Gastroesophageal sphincter (tissue), 4 donors: ENCODE measurements around the gene ZNF599. TPM values are rescaled to one million over a fixed set of nuclear protein-coding genes. Genes with fewer than 3 reads are reported as not detected.

Experiments used
- ATAC-seq: fragments of 150-250 bp; one replicate; pipeline ENCODE4 v1.9.1; 2016; ENCODE audit warnings: mild to moderate bottlenecking, moderate library complexity
- H3K27ac ChIP-seq, 4 donors: fragments of 200-600 bp; sonication (generic) in 3 of 4; 1 replicate in 3 of 4; 2 replicates in 1 of 4; pipeline ENCODE4 v1.5.1; 2016 to 2019
- H3K27me3 ChIP-seq: fragments of 200-600 bp; sonication (generic); one replicate; pipeline ENCODE4 v1.5.1; 2019
- H3K36me3 ChIP-seq, 2 donors: fragments of 200-600 bp; sonication (generic); one replicate each; pipeline ENCODE4 v1.5.1; 2019; ENCODE audit warnings: control low read depth in 1 of 2
- H3K4me1 ChIP-seq, 3 donors: fragments of 200-600 bp; sonication (generic); 1 replicate in 2 of 3; 2 replicates in 1 of 3; pipeline ENCODE4 v1.5.1; 2016 to 2019; ENCODE audit warnings: control low read depth in 2 of 3
- H3K4me3 ChIP-seq, 2 donors: fragments of 200-600 bp; sonication (generic); one replicate each; pipeline ENCODE4 v1.5.1; 2019; ENCODE audit warnings: mild to moderate bottlenecking in 1 of 2, moderate library complexity in 1 of 2
- H3K9me3 ChIP-seq, 3 donors: fragments of 200-600 bp; sonication (generic); one replicate each; pipeline ENCODE4 v1.5.1; 2017 to 2019; ENCODE audit warnings: control low read depth in 2 of 3
- EP300 ChIP-seq: sonication (generic); formaldehyde crosslinking; IDR thresholded peaks from one replicate; pipeline ENCODE4 v1.6.1; 2017; ENCODE audit warnings: antibody characterized with exemption, mild to moderate bottlenecking
- POLR2A ChIP-seq, 2 donors: fragments of 450-650 bp; IDR thresholded peaks; one replicate each; pipeline ENCODE4 v1.6.1; 2017; ENCODE audit warnings: antibody characterized with exemption in 2 of 2, mild to moderate bottlenecking in 2 of 2, moderate library complexity in 1 of 2
- POLR2AphosphoS5 ChIP-seq: sonication (generic); formaldehyde crosslinking; IDR thresholded peaks from one replicate; pipeline ENCODE4 v1.6.1; 2017; ENCODE audit warnings: antibody characterized with exemption
- WGBS, 2 donors: methylation state at CpG; one replicate each; pipeline ENCODE4 v1.1.5; 2018; ENCODE audit warnings: low coverage in 1 of 2; 5-methylcytosine and 5-hydroxymethylcytosine counted together
- total RNA-seq, 4 donors: library from RNA; depleted of rRNA; stranded (reverse); fragments of >200 nt; gene quantifications; one replicate each; pipeline ENCODE4 v1.1.0, GENCODE V29; 2016
- TF ChIP-seq, protein P1 (sequence below), 4 experiments: fragments of 200-600 bp in 2 of 4; fragments of 450-650 bp in 2 of 4; sonication (generic) in 1 of 4; IDR thresholded peaks; one replicate each; pipeline ENCODE4 v1.5.1; 2017 to 2019; ENCODE audit warnings: antibody characterized with exemption in 4 of 4, mild to moderate bottlenecking in 2 of 4, moderate library complexity in 2 of 4

ZNF599 gene
- total RNA-seq, 4 donors from 2014 or later, result 4.8 to 7.1 (median 5.6) TPM

DNA sequence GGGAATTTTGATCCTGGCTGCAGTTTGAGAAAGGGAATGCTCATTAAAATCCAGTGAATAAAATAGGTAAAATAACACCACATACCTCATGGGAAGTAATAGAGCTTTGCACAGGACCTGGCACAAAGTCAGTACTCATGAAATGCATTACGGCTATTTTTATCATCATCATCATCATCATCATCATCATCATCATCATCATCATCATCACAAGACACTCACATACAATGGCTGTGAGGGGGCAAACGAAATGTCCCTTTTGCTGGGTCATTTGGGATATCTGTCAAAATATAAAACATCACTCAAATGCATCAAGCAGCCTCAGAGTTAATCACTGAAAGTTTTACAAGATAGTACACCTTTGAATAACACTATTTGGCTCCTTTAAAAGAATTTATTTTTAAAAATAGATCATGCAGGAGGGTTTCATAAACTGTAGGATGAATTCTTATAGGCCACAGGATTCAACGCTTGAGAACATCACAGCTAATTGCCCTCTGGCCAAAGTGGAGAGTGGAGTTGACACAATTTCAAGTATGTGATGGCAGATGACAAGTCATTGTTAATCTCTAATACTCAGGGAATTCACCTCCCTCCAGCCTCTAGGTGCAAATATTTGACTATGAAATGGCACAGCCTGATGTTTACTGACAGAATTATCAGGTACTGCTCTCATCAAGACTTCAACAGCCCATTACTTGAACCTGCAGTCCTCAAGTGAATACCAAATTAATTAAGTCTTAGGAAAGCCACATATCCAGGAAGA is 14.2 kb upstream of the ZNF599 start:
- Histone ChIP-seq H3K27ac (no peak overlapping the region), H3K4me3 (no peak overlapping the region), H3K9me3 (no peaks in the 10 kb centered on the region), H3K4me1 (no peaks in the 10 kb centered on the region), H3K36me3 (no peaks in the 10 kb centered on the region), H3K27me3 (peaks cover 6% of the 10 kb centered on the region)
- TF ChIP-seq, protein P1, sequence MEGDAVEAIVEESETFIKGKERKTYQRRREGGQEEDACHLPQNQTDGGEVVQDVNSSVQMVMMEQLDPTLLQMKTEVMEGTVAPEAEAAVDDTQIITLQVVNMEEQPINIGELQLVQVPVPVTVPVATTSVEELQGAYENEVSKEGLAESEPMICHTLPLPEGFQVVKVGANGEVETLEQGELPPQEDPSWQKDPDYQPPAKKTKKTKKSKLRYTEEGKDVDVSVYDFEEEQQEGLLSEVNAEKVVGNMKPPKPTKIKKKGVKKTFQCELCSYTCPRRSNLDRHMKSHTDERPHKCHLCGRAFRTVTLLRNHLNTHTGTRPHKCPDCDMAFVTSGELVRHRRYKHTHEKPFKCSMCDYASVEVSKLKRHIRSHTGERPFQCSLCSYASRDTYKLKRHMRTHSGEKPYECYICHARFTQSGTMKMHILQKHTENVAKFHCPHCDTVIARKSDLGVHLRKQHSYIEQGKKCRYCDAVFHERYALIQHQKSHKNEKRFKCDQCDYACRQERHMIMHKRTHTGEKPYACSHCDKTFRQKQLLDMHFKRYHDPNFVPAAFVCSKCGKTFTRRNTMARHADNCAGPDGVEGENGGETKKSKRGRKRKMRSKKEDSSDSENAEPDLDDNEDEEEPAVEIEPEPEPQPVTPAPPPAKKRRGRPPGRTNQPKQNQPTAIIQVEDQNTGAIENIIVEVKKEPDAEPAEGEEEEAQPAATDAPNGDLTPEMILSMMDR (IDR thresholded peaks at IDR 0.05), result no peak
- no peak for TF ChIP-seq POLR2AphosphoS5
- TF ChIP-seq EP300, result no peak
- no peak for TF ChIP-seq POLR2A (IDR thresholded peaks at IDR 0.05)
- 61 to 76% methylated on average over 3 of the region's 3 CpGs for WGBS, 2 donors
- no peak for ATAC-seq

DNA sequence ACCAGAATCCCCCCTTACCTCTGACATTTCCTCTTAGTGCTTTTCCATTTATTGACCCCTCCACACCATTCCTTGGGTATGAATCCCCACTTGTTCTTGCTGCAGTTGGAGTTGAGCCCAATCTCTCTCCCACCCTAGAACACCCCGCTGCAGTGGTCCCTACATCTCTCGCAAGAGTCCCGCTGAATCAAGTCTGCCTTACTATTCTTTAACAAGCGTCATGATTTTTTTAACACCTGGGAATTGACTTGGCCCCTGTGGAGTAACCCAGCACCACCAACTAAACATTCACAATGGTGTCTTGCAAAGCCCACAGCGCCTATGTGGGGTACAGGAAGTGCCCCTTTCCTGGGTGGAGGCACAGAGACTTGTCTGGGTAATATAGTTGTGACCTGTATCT is 13.2 kb upstream of the ZNF599 start:
- Histone ChIP-seq H3K4me1 (no peaks in the 10 kb centered on the region), H3K36me3 (no peaks in the 10 kb centered on the region), H3K4me3 (no peak overlapping the region), H3K9me3 (no peaks in the 10 kb centered on the region), H3K27me3 (peaks cover 6% of the 10 kb centered on the region), H3K27ac (no peak overlapping the region)
- no peak for ATAC-seq
- 64 to 78% methylated on average over 5 of the region's 5 CpGs for WGBS, 2 donors
- no peak for TF ChIP-seq POLR2AphosphoS5
- TF ChIP-seq, protein P1 (IDR thresholded peaks at IDR 0.05), result no peak
- no peak for TF ChIP-seq EP300
- no peak for TF ChIP-seq POLR2A (IDR thresholded peaks at IDR 0.05)

DNA sequence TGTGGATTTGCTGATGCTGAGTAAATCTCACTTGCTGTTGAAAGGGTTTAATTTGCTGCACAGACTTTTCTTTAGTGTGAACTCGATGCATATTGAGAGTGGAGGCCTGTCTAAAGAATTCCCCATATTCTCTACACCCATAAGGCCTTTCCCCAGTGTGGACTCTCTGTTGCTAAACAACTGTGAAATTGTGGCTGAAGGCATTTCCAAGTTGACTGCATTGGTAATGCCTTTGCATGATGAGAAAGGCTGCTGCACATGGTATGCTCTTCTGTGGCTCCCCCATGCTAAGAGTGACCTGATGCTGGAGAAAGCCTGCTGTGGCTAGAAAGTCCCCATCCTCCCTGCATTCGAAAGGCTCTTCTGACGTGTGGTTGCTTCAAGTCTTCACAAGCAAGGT is 6.6 kb upstream of the ZNF599 start:
- Histone ChIP-seq H3K27me3 (peaks cover 14% of the 10 kb centered on the region), H3K4me3 (no peak overlapping the region), H3K27ac (no peak overlapping the region), H3K9me3 (no peaks in the 10 kb centered on the region), H3K36me3 (no peaks in the 10 kb centered on the region), H3K4me1 (no peaks in the 10 kb centered on the region)
- ATAC-seq, result no peak
- no peak for TF ChIP-seq POLR2AphosphoS5
- no peak for TF ChIP-seq EP300
- no peak for TF ChIP-seq POLR2A (IDR thresholded peaks at IDR 0.05)
- TF ChIP-seq, protein P1 (IDR thresholded peaks at IDR 0.05), result no peak
- 50 to 68% methylated on average over 2 to 3 of the region's 3 CpGs for WGBS, 2 donors

DNA sequence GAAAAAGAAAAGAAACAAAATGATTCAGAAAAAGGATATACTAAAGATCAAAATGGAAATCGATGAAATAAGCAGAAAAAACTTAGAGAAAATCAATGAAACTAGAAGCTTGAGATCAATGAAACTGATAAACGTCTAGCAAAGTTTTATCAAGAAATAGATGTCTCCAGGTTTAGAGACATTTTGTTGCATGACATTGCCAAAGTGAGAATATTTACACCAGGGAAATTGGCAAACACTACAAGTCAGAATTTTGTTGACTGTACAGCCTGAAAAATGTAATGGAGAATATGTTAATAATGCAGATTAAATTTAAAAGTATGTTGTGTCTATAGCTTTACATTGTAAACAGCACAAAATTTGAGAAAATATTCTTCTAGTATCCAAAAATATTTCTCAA is 5.3 kb upstream of the ZNF599 start:
- H3K4me1 ChIP-seq, result peaks cover 0 to 3% (median 0%) of the 10 kb centered on the region in 3 donors
- peaks cover 15% of the 10 kb centered on the region for H3K27me3 ChIP-seq
- no peak overlapping the region for H3K4me3 ChIP-seq
- H3K27ac ChIP-seq, result no peak overlapping the region
- TF ChIP-seq EP300 (no peak), POLR2AphosphoS5 (no peak)
- WGBS, 2 donors, result 63 to 81% methylated on average over 2 of the region's 2 CpGs
- ATAC-seq, result no peak
- no peaks in the 10 kb centered on the region for H3K9me3 ChIP-seq
- no peaks in the 10 kb centered on the region for H3K36me3 ChIP-seq

DNA sequence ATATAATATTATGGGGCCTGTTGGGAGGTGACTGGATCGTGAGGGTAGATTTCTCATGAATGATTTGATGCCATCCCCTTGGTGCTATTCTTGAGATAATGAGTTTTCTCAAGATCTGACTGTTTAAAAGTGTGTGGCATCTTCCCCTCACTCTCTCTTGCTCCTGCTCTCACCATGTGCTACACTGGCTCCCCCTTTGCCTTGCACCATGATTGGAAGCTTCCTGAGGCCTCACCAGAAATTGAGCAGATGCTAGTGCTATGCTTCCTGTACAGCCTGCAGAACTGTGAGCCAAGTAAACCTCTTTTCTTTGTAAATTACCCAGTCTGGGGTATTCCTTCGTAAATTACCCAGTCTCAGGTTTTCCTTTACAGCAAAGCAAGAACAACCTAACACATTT is 1.8 kb upstream of the ZNF599 start:
- Histone ChIP-seq H3K9me3 (no peaks in the 10 kb centered on the region), H3K27ac (no peak overlapping the region), H3K4me3 (no peak overlapping the region), H3K36me3 (peaks cover 0 to 11% of the 10 kb centered on the region in 2 donors), H3K27me3 (peaks cover 15% of the 10 kb centered on the region), H3K4me1 (peaks cover 0 to 19% (median 5%) of the 10 kb centered on the region in 3 donors)
- ATAC-seq, result no peak
- 67 to 80% methylated on average over 1 to 2 of the region's 2 CpGs for WGBS, 2 donors
- TF ChIP-seq POLR2AphosphoS5, result no peak
- TF ChIP-seq, protein P1 (IDR thresholded peaks at IDR 0.05), result no peak
